Activated effector memory CD4-positive, alpha-beta T cell treated with anti-CD3 and anti-CD28 coated beads, Interleukin-2, amount 50 U/mL, for 16 hours (primary cell): ENCODE results near the gene HOXA3.

Experiments used
- DNase-seq: peaks from one replicate; pipeline ENCODE4 v3.0.0-alpha.2; 2020

HOXA3 gene

GRCh38 chr7:27189295-27189996 lies 37.1 kb upstream of the HOXA3 start:
- DNase-seq = peak; percentile 60

- DNase-seq = peak; percentile 69
These were observed 36.3 kb upstream of the HOXA3 start for GRCh38 chr7:27188386-27189294.

GRCh38 chr7:27187475-27188385 lies 35.3 kb upstream of the HOXA3 start:
- peak; percentile 62 for DNase-seq

GRCh38 chr7:27186668-27187474 lies 34.5 kb upstream of the HOXA3 start:
- no peak for DNase-seq

- peak; percentile 62 for DNase-seq
These were observed 33.7 kb upstream of the HOXA3 start for GRCh38 chr7:27185854-27186667.

GRCh38 chr7:27185013-27185853 lies 32.9 kb upstream of the HOXA3 start, which contains the start of gene HOXA11:
Gene HOXA11 (minus strand): TSS chr7:27185232. CDS start chr7:27185144, 88 bp downstream.
- peak; percentile 62 for DNase-seq

GRCh38 chr7:27184337-27185012 lies 32.1 kb upstream of the HOXA3 start:
- DNase-seq = peak; percentile 64

GRCh38 chr7:27183682-27184336 lies 31.4 kb upstream of the HOXA3 start:
- peak; percentile 58 for DNase-seq

- peak; percentile 46 for DNase-seq
These were observed 30.7 kb upstream of the HOXA3 start for GRCh38 chr7:27182861-27183681.

GRCh38 chr7:27182285-27182841 lies 30.0 kb upstream of the HOXA3 start:
- DNase-seq = peak; percentile 30

GRCh38 chr7:27181795-27182275 lies 29.5 kb upstream of the HOXA3 start:
- DNase-seq = peak; percentile 50

GRCh38 chr7:27180431-27181420 lies 28.3 kb upstream of the HOXA3 start:
- peak; percentile 59 for DNase-seq

GRCh38 chr7:27179503-27180430 lies 27.4 kb upstream of the HOXA3 start:
- DNase-seq = peak; percentile 84

GRCh38 chr7:27179030-27179429 lies 26.6 kb upstream of the HOXA3 start:
- DNase-seq = peak; percentile 30

- peak; percentile 30 for DNase-seq
These were observed 26.0 kb upstream of the HOXA3 start for GRCh38 chr7:27178366-27178765.
